GM21786 (cell line): ENCODE measurements around the gene METTL6.
"Not testable (repeated sequence)": the region's sequence is repeated elsewhere in the genome, so short reads cannot be mapped to it uniquely, and the experiment has no call there.

Experiments used
- ATAC-seq: cut with Tn5 transposase; IDR thresholded peaks from one replicate; pipeline ENCODE4 v1.9.1; 2021; ENCODE audit not compliant: unreplicated experiment

Gene METTL6

DNA sequence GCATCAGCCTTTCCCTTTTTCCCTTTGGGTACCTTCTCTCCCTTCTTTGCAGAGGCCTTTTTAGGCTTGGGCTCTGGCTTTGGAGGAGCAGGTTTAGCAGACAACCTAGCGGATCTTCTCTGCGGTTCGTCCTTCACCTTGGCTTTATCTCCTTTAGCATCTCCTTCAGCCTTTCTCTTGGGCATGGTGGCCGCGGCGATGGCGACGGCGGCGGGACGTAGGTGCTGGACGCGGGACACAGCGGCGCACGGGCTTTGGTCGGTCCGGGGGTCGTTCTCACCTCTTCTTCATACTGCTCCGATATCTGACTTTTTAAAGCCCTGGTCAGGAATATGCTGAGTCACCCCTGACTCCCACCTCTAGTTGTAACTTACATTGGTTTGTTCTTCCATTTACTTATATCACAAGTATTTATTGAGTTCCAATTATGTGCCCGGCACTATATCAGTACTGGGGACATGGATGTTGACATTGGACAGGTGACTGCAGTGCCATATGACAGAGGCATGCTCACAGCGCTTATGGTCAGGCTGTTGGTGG lies 51.8 kb downstream of the METTL6 start:
- no peak for ATAC-seq

DNA sequence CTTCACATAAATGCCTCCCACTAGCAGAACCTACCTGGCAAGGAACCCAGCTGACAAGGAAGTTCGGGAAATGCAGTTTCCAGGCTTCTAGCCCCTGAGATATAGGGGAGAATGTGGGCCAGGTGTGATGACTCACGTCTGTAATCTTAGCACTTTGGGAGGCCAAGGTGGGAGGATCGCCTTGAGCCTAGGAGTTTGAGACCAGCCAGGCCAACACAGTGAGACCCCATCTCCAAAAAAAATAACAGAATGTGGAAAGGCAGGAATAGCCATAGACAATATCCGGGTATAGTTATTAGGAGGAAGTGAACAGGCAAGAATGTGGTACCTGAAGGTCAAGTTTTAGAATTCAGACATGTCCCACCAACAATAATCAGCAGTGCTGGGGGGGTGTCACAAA lies 54.4 kb downstream of the METTL6 start:
- ATAC-seq = no peak

DNA sequence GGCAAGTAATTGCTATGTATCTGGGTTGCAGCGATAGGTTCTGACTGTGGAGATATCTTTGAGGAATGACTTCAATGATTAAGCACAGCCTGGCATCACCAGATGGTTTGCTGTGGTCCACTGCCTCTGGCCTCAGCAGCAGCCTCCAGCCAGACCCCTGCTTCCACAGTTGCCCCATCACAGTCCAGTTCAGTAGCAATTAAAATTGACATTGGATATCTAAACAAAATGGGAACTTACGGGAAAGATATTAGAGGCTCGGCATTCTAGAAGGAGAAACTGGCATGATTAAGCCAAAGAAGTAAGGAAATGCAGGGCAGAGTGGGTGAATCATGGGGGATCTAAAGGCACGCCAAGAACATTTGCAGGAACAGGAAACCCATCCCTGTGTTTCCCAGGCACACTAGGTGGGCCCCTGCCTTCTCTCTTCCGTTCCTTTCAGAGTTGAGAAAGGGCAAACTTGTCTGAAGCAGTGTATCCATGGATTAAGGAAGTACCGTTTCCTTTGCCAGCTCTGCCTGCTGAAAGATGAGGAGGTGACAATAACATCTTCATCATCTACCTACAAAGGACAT lies 58.7 kb downstream of the METTL6 start:
- no peak for ATAC-seq

DNA sequence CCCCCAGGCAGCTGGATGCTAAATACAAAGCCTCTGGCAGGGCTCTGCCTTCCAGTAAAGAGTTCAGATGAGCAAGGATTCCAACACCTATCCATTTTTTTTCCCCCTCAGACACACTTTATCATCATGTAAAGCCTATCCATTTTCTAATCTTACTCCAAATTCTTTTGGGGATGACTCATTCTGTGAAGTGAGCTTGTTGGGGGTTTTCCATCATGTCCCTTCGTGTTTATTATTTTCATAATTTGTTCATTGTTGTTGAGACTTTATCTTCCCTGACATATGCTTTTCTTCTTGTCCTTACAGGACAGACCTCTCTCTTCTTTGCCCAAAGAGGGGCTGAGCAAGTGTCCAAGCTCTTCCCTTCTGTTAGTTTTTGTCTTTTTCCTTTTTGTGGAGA lies 60.3 kb downstream of the METTL6 start:
- no peak for ATAC-seq

- ATAC-seq = not testable (repeated sequence)
Observed at GRCh38 chr3:15364078-15364477, 63.3 kb downstream of the METTL6 start.

GRCh38 chr3:15361494-15362214 lies 65.7 kb downstream of the METTL6 start:
- peak; percentile 72 for ATAC-seq

DNA sequence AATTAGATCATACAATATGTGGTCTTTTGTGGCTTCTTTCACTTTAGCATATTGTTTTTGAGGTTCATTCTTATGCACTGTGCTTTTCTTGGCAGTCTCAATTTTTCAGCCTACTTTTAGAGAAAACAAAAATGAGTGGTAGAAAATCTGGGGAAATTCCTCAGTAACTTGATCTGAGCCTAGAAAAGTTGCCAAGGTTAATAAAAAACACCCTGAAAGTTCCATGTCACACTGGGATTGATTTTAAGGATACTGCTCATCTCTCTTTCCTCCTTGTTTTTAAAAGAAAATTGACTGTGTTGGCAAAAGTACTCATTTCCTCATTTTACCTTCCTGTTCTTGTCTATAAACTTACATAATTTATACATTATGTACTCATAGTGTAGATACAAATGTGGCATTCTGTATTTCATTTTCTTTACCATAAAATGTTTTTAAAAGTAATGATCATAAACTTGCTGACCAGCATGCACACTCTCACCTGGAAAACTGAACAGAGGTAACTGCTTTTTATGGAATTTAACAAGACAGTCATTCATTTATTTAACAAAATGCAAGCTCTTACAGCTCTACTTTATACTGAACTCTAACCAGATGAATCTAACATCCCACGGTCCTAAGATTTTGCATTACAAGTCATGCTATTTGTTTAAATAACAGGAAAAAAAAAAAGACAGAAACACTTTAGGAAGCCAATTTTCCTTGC lies 66.4 kb downstream of the METTL6 start:
- ATAC-seq = no peak
